HL-60 (cell line): ENCODE measurements around the gene NTRK2.

Source experiments
- CTCF ChIP-seq: IDR thresholded peaks from one replicate; pipeline ENCODE4 v1.5.1; 2011; ENCODE audit warnings: low read length, control low read depth, inconsistent platforms; ENCODE audit not compliant: insufficient read depth
- GABPA ChIP-seq: IDR thresholded peaks from 2 replicates; pipeline ENCODE4 v1.6.1; 2012; ENCODE audit warnings: low read depth
- POLR2AphosphoS5 ChIP-seq: IDR thresholded peaks from 2 replicates; pipeline ENCODE4 v1.6.1; 2012; ENCODE audit warnings: low read depth
- REST ChIP-seq: IDR thresholded peaks from 2 replicates; pipeline ENCODE4 v1.6.1; 2012; ENCODE audit warnings: low read depth; ENCODE audit not compliant: insufficient replicate concordance

GRCh38 chr9:84751921-84752320 is 82.4 kb downstream of the NTRK2 start:
- TF ChIP-seq CTCF (no peak), REST (no peak), POLR2AphosphoS5 (no peak), GABPA (no peak)
